Suprapubic skin (tissue), 4 donors: ENCODE measurements around the gene WDR3.

Experiments used
- EP300 ChIP-seq: sonication (generic); formaldehyde crosslinking; IDR thresholded peaks from one replicate; pipeline ENCODE4 v1.6.1; 2017; ENCODE audit warnings: antibody characterized with exemption
- POLR2A ChIP-seq, 2 donors: fragments of 450-650 bp; IDR thresholded peaks; one replicate each; pipeline ENCODE4 v1.6.1; 2017; ENCODE audit warnings: antibody characterized with exemption in 2 of 2, mild to moderate bottlenecking in 2 of 2, moderate library complexity in 2 of 2
- POLR2AphosphoS5 ChIP-seq, 3 donors: sonication (generic); formaldehyde crosslinking; IDR thresholded peaks; one replicate each; pipeline ENCODE4 v1.6.1; 2017; ENCODE audit warnings: antibody characterized with exemption in 3 of 3
- TF ChIP-seq, protein P1 (sequence below), 2 donors: fragments of 200-600 bp in 1 of 2; fragments of 450-650 bp in 1 of 2; sonication (generic) in 1 of 2; IDR thresholded peaks; one replicate each; pipeline ENCODE4 v1.5.1; 2016 to 2019; ENCODE audit warnings: antibody characterized with exemption in 2 of 2, mild to moderate bottlenecking in 1 of 2, moderate library complexity in 1 of 2

DNA sequence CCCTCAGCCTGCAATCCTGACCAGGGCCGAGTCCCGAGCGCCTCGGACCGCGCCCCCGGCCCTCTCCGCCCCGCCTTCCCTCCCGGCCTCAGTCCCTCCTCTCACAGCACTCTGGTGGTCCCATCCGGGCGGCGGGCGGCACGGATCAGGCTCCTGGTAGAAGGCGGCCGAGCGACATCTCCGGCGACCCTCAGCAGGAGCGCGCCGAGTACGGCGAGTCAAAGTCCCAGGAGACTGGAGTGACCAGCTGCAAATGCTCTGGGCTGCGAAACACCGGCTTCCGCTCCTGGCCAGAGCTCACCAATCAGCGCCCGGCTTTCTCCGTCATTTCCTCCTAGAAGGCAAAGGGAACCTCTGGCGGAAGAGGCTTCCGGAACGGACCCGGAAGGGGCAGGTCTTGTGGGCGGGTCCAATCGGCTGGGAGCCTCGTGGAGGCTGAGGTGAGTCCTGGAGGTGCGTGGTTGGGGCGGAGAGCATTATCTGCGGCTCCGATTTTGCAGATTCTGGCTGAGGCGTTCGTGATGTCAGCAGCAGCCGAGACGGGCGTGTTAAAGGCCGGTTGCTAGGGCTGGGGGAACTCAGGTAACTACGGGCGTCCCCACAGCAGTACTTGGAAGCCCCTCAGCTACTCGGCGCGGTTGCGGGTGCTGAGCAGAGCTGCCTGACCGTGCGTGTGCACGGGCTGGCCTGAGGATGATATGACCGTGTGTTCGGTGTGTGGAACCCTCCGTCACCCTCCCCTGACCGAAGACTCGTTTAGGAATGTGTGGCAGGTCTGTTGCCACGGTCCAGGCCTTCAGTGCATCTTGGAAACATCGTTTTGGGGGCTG is at the start of gene WDR3, which contains the start of gene GDAP2:
- TF ChIP-seq POLR2A (IDR thresholded peaks at IDR 0.05) (peak in 1 of 2 donors; percentile 17), POLR2AphosphoS5 (IDR thresholded peaks at IDR 0.05) (peak in 1 of 3 donors; percentile 16), EP300 (no peak)
- TF ChIP-seq, protein P1, sequence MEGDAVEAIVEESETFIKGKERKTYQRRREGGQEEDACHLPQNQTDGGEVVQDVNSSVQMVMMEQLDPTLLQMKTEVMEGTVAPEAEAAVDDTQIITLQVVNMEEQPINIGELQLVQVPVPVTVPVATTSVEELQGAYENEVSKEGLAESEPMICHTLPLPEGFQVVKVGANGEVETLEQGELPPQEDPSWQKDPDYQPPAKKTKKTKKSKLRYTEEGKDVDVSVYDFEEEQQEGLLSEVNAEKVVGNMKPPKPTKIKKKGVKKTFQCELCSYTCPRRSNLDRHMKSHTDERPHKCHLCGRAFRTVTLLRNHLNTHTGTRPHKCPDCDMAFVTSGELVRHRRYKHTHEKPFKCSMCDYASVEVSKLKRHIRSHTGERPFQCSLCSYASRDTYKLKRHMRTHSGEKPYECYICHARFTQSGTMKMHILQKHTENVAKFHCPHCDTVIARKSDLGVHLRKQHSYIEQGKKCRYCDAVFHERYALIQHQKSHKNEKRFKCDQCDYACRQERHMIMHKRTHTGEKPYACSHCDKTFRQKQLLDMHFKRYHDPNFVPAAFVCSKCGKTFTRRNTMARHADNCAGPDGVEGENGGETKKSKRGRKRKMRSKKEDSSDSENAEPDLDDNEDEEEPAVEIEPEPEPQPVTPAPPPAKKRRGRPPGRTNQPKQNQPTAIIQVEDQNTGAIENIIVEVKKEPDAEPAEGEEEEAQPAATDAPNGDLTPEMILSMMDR (IDR thresholded peaks at IDR 0.05), result no peak
